ENCODE results near the gene AKAP1.

Gene AKAP1

DNA sequence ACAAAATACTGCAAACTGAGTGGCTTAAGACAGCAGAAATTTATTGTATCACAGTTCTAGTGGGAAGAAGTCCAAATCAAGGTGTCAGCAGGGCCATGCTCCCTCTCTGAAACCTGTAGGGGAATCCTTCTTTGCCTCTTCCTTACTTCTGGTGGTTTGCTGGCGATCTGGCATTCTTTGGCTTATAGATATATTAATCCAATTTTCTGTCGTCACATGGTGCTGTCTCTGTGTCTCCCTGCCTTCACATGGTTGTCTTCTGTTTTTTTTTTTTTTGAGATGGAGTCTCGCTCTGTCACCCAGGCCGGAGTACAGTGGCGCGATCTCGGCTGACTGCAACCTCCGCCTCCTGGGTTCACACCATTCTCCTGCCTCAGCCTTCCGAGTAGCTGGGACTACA, 6.8 kb upstream of the AKAP1 start:
- H3K27ac ChIP-seq: no peak overlapping the region
- H3K36me3 ChIP-seq: no peaks in the 10 kb centered on the region
- DNase-seq: no peak
- H3K4me3 ChIP-seq (ENCODE audit: low read depth, low read length): no peak overlapping the region
- no peaks in the 10 kb centered on the region for H3K27me3 ChIP-seq (ENCODE audit: insufficient read depth, low read depth, severe bottlenecking)
- no peak for TF ChIP-seq CTCF (IDR thresholded peaks at IDR 0.05; ENCODE audit: low read depth, low read length)
- H3K9me3 ChIP-seq (ENCODE audit: severe bottlenecking): no peaks in the 10 kb centered on the region

GRCh38 chr17:57080718-57081117, 4.3 kb upstream of the AKAP1 start:
- no peak for TF ChIP-seq CTCF (IDR thresholded peaks at IDR 0.05; ENCODE audit: low read depth, low read length)

DNA sequence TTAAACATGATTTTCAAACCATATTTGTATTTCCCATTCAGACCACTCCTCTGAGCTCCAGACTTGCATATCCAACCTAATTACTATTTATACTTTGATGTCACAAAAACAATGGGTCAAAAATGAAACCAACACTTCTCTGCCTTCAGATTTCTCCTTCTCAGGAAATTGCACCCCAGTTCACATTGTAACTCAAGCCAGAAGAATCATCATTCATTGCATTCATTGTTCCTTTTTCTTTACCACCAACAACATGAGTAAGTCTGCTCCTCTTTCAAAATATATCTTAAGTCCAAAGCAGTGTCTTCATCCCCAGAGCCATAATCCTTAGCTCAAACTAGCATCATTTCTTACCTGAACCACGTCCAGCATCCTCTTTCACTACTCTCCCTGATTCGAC, 2.6 kb upstream of the AKAP1 start:
- Histone ChIP-seq H3K27me3 (ENCODE audit: insufficient read depth, low read depth, severe bottlenecking) (no peaks in the 10 kb centered on the region), H3K9me3 (ENCODE audit: severe bottlenecking) (no peaks in the 10 kb centered on the region), H3K27ac (no peak overlapping the region), H3K36me3 (no peaks in the 10 kb centered on the region), H3K4me3 (ENCODE audit: low read depth, low read length) (no peak overlapping the region)
- no peak for DNase-seq
- no peak for TF ChIP-seq CTCF (IDR thresholded peaks at IDR 0.05; ENCODE audit: low read depth, low read length)

More at GRCh38 chr17:57080718-57081117, 4.3 kb upstream of the AKAP1 start:
- Histone ChIP-seq H3K27me3 (ENCODE audit: insufficient read depth, low read depth, severe bottlenecking) (no peaks in the 10 kb centered on the region), H3K27ac (no peak overlapping the region), H3K4me3 (ENCODE audit: low read depth, low read length) (no peak overlapping the region), H3K9me3 (ENCODE audit: severe bottlenecking) (no peaks in the 10 kb centered on the region), H3K36me3 (no peaks in the 10 kb centered on the region)
- no peak for DNase-seq

GRCh38 chr17:57084361-57084801, 665 bp upstream of the AKAP1 start:
- Histone ChIP-seq H3K4me3 (ENCODE audit: low read depth, low read length) (peak overlapping the region; percentile 85), H3K27ac (peak overlapping the region; percentile 94), H3K27me3 (ENCODE audit: insufficient read depth, low read depth, severe bottlenecking) (no peaks in the 10 kb centered on the region), H3K36me3 (no peaks in the 10 kb centered on the region), H3K9me3 (ENCODE audit: severe bottlenecking) (no peaks in the 10 kb centered on the region)
- no peak for DNase-seq
- no peak for TF ChIP-seq CTCF (IDR thresholded peaks at IDR 0.05; ENCODE audit: low read depth, low read length)

DNA sequence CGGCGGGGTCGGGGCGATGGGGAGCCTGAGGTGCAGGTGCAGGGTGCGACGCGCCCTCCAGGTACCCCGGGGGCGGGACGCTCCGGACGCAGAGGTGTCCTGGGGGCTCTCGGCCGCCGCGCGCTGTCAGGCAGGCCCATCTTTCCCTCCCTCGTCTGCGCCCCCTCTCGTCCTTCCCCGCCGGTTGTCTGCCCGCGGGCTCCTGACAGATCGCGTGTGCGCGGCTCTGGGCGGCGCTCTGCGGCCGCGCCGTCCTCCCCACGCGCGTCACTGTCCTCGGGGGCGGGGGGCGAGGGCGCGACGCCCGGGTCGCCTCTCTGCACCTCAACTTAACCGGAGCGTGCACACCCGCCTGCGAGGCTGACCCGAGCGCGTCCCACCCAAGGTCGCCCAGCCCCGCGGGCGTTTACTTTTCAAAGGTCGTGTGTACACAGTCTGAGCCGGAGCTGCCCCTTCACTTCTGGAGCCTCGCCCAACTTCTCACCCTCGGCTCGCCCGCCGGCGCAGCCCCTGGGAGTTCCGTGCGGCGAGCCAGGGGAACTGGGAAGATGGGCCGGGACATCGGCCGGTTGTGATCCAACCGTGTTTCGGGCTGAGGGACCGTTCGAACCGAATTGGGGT, 512 bp downstream of the AKAP1 start:
- peak overlapping the region; percentile 87 for H3K27ac ChIP-seq
- H3K27me3 ChIP-seq (ENCODE audit: insufficient read depth, low read depth, severe bottlenecking): no peaks in the 10 kb centered on the region
- H3K9me3 ChIP-seq (ENCODE audit: severe bottlenecking): no peaks in the 10 kb centered on the region
- H3K36me3 ChIP-seq: no peaks in the 10 kb centered on the region
- peak; percentile 53 for TF ChIP-seq CTCF (IDR thresholded peaks at IDR 0.05; ENCODE audit: low read depth, low read length)
- peak; percentile 75 for DNase-seq
- H3K4me3 ChIP-seq (ENCODE audit: low read depth, low read length): peak overlapping the region; percentile 76

Measured in WERI-Rb-1 (cell line).